ENCODE results near the gene SLC43A2.
"Not testable (repeated sequence)": the region's sequence is repeated elsewhere in the genome, so short reads cannot be mapped to it uniquely, and the experiment has no call there.

Gene SLC43A2

DNA sequence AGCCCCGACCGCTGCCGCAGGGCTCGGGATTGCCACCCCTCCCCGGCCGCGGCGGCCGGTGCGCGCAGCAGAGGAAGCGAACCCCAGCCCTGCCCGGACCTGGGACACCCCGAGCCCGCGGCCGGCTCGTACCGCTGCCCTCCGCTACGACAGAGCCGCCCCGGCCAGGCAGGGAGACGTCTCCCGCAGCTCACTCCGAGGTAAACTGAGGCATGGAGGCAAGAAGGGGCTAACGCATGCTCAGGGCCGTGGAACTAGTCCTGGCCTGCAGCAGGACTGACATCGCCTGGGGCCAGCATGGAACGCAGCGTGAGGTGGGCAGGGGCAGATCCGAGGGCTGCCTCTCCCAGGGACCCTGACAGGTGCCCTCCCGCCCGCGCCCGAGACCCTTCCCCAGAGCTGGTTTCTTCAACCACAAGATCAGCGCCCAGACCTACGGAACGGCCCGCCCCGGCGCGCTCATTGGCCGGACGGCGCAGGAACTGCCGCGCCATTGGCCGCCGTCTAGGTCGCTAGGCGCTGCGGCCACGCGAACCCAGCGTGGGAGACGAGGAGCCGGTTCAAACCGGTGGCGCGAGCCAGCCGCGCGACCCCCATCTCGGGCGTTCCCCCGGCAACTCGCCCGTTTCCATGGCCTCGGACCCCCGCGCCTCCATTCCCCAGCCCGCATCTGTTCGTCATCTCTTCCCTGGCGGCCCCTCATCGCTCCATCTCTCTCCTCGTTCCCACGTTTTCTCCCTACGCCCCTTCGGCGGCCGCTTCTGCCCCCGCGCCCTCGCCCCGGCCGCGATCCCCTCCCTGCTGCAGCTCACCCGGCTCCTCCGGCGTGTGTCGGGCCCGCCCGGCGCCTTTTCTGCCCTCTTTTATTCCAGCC, at the start of gene SLC43A2:
SLC43A2 (minus strand) TSS at position 853 of the 874 bp plus-strand sequence. CDS start 960 bp downstream, outside the sequence.
- Histone ChIP-seq H3K4me3 (ENCODE audit: low read length) (peak within 1 kb of the TSS; percentile 92), H3K9me3 (ENCODE audit: control insufficient read depth, low read length) (no peaks in the 10 kb centered on the region), H3K27me3 (replicated peaks; ENCODE audit: control insufficient read depth, insufficient read depth, low read length) (no peaks in the 10 kb centered on the region), H3K4me1 (ENCODE audit: control insufficient read depth, insufficient read depth, low read length) (peaks cover 32% of the 10 kb centered on the region), H3K9ac (ENCODE audit: low read length) (peak within 1 kb of the TSS; percentile 90), H3K36me3 (ENCODE audit: control insufficient read depth, insufficient read depth, low read length, severe bottlenecking) (no peaks in the 10 kb centered on the region)
- peak; percentile 91 for DNase-seq (ENCODE audit: low read depth)

DNA sequence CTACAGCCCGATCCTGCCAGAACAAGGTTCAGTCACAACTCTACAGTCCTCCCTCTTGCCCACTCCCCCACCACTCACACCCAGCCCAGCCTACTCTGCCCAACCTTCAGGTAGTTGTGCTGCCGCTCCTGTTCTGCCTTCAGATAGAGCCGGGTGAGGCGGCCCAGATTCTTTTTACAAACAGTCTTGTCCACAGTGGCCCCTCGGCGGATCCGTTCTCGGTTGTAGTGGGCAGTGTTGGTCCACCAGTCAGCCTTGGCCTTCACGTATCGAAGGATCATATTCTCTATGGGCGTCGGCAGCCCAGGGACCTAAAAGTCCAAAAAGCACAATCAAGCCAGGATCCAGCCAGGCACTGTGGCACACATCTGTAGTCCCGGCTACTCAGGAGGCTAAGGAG, 47.8 kb upstream of the SLC43A2 start:
- Histone ChIP-seq H3K4me1 (ENCODE audit: control insufficient read depth, insufficient read depth, low read length) (no peaks in the 10 kb centered on the region), H3K27me3 (replicated peaks; ENCODE audit: control insufficient read depth, insufficient read depth, low read length) (no peaks in the 10 kb centered on the region), H3K36me3 (ENCODE audit: control insufficient read depth, insufficient read depth, low read length, severe bottlenecking) (peaks cover 97% of the 10 kb centered on the region), H3K9ac (ENCODE audit: low read length) (no peak overlapping the region), H3K9me3 (ENCODE audit: control insufficient read depth, low read length) (no peaks in the 10 kb centered on the region), H3K4me3 (ENCODE audit: low read length) (no peak overlapping the region)
- DNase-seq (ENCODE audit: low read depth): no peak

DNA sequence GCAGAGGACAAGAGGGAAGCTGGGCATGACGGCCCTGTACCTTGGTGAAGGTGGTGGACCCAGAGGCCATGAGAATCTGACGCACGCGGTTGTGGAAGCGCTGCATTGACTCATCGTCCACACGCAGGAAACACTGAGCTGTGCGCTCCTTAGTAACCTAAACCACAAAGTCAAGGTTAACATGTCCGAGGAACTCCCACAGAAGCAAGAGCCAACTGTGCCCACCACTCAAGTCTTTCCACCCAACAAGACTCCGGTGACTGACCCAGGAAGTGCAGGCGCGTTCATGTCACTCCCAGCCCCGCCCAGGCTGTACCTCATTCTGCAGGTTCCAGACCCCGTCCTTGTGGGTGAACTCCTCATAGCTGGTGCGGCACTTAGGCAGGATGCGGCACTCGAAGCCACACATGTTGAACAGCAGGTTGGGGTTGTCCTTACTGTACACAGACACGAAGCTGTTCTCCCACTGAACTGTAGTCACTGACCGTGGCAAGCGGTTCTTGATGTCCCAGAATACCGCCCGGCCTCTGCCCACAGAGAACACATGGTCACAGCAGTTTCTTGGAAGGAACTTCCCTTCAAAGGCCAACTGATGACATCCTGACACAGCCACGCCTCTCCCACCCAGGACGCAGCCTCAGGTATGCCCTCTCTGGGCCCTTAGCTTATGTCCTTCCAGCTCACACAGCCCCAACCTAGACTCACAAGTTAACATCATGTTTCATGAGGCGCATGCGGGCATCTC, 44.6 kb upstream of the SLC43A2 start:
- Histone ChIP-seq H3K9me3 (ENCODE audit: control insufficient read depth, low read length) (no peaks in the 10 kb centered on the region), H3K9ac (ENCODE audit: low read length) (no peak overlapping the region), H3K4me1 (ENCODE audit: control insufficient read depth, insufficient read depth, low read length) (peaks cover 18% of the 10 kb centered on the region), H3K4me3 (ENCODE audit: low read length) (no peak overlapping the region), H3K36me3 (ENCODE audit: control insufficient read depth, insufficient read depth, low read length, severe bottlenecking) (peaks cover 87% of the 10 kb centered on the region), H3K27me3 (replicated peaks; ENCODE audit: control insufficient read depth, insufficient read depth, low read length) (no peaks in the 10 kb centered on the region)
- DNase-seq (ENCODE audit: low read depth): no peak

DNA sequence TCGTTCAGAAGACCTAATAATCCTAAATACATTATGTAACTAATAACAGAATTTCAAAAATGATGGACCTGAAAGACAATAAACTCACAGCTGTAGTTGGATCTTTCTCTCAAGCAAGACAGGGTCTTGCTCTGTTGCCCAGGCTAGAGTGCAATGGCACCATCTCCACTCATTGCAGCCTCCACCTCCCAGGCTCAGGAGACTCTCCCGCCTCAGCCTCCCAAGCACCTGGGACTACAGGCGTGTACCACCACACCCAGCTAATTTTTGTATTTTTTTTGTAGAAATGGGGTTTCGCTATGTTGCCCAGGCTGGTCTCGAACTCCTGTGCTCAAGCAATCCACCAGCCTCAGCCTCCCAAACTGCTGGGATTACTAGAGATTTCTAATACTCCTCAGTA, 35.3 kb upstream of the SLC43A2 start:
- not testable (repeated sequence) for H3K9ac ChIP-seq (ENCODE audit: low read length); DNase-seq (ENCODE audit: low read depth); H3K4me3 ChIP-seq (ENCODE audit: low read length); H3K27me3 ChIP-seq (replicated peaks; ENCODE audit: control insufficient read depth, insufficient read depth, low read length); H3K9me3 ChIP-seq (ENCODE audit: control insufficient read depth, low read length)
- Histone ChIP-seq H3K36me3 (ENCODE audit: control insufficient read depth, insufficient read depth, low read length, severe bottlenecking) (peaks cover 75% of the 10 kb centered on the region), H3K4me1 (ENCODE audit: control insufficient read depth, insufficient read depth, low read length) (peaks cover 27% of the 10 kb centered on the region)

DNA sequence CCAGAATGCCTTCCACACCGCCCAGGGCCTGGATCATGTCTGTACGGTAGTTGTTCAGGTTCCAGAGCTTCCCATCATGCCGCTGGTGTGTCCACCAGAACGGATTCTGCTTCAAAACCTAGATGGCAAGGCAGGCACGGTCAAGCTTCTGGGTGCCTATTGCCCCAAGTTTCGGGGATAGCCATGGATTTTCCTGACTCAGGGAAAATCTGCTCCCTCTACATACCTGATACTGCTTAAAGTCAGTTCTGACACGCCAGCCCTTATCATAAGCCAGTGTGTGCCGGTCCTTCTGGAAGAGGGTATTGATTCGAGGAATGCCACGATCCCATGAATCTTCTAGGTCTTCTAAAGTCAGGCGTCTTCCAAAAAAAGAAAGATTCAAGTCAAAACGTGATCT, 32.4 kb upstream of the SLC43A2 start:
- Histone ChIP-seq H3K9ac (ENCODE audit: low read length) (no peak overlapping the region), H3K36me3 (ENCODE audit: control insufficient read depth, insufficient read depth, low read length, severe bottlenecking) (peaks cover 89% of the 10 kb centered on the region), H3K4me3 (ENCODE audit: low read length) (no peak overlapping the region), H3K27me3 (replicated peaks; ENCODE audit: control insufficient read depth, insufficient read depth, low read length) (no peaks in the 10 kb centered on the region), H3K9me3 (ENCODE audit: control insufficient read depth, low read length) (no peaks in the 10 kb centered on the region), H3K4me1 (ENCODE audit: control insufficient read depth, insufficient read depth, low read length) (peaks cover under 1% of the 10 kb centered on the region)
- no peak for DNase-seq (ENCODE audit: low read depth)

DNA sequence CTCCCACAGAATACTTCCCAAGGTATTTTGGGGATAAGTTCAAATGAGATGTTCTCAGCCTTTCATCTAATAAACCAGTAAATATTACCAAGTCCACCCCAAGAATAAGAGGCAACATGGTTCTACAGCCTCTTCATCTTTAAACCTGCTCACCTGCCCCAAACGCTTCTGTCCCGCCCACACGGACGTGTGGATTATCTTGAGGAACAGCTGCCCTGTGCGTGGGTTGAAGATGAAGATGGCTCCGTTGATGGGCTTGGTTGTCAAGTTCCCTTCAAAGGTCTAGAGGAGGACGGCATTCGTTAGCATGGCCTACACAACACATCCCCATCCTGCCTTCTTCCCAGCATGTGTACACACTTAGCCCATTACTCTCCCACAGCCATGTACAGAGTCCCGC, 29.5 kb upstream of the SLC43A2 start:
- H3K36me3 ChIP-seq (ENCODE audit: control insufficient read depth, insufficient read depth, low read length, severe bottlenecking): peaks cover 89% of the 10 kb centered on the region

DNA sequence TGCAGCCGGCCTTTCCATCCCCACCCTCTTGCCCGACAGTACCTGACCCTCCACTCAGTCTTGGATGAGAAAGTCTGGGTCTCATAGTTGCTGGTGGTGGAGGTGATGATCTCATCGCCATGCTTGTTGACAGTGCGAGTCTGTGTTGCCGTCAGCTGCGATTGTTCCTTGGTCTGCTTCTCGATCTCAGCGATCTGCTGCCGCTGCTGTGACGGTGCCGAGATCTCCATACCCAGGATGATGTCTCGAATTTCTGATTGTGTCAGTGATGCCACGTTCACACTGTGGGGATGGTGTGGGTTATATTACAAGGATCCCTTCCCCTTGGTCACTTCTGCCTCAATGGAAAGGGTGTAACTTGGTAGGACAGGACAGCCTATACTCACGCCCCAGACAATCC, 25.1 kb upstream of the SLC43A2 start:
- no peak for DNase-seq (ENCODE audit: low read depth)
- no peaks in the 10 kb centered on the region for H3K9me3 ChIP-seq (ENCODE audit: control insufficient read depth, low read length)
- peaks cover 11% of the 10 kb centered on the region for H3K4me1 ChIP-seq (ENCODE audit: control insufficient read depth, insufficient read depth, low read length)
- H3K36me3 ChIP-seq (ENCODE audit: control insufficient read depth, insufficient read depth, low read length, severe bottlenecking): peaks cover 79% of the 10 kb centered on the region
- no peak overlapping the region for H3K4me3 ChIP-seq (ENCODE audit: low read length)
- H3K27me3 ChIP-seq (replicated peaks; ENCODE audit: control insufficient read depth, insufficient read depth, low read length): no peaks in the 10 kb centered on the region
- no peak overlapping the region for H3K9ac ChIP-seq (ENCODE audit: low read length)

More for the DNA sequence above, 29.5 kb upstream of the SLC43A2 start:
- Histone ChIP-seq H3K4me3 (ENCODE audit: low read length) (no peak overlapping the region), H3K27me3 (replicated peaks; ENCODE audit: control insufficient read depth, insufficient read depth, low read length) (no peaks in the 10 kb centered on the region), H3K9ac (ENCODE audit: low read length) (no peak overlapping the region), H3K9me3 (ENCODE audit: control insufficient read depth, low read length) (no peaks in the 10 kb centered on the region), H3K4me1 (ENCODE audit: control insufficient read depth, insufficient read depth, low read length) (no peaks in the 10 kb centered on the region)
- DNase-seq (ENCODE audit: low read depth): no peak

DNA sequence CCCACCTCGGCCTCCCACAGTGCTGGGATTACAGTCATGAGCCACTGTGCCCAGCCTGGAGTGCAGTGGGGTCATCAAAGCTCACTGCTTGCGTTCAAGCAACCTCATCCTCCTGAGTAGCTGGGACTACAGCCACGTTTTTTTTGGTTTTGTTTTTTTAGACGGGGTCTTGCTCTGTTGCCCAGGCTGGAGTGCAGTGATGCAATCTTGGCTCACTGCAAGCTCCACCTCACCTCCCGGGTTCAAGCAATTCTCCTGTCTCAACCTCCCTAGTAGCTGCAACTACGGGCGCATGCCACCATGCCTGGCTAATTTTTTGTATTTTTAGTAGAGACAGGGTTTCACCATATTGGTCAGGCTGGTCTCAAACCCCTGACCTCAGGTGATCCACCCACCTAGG, 24.2 kb upstream of the SLC43A2 start:
- peaks cover 70% of the 10 kb centered on the region for H3K36me3 ChIP-seq (ENCODE audit: control insufficient read depth, insufficient read depth, low read length, severe bottlenecking)
- not testable (repeated sequence) for H3K4me3 ChIP-seq (ENCODE audit: low read length); H3K27me3 ChIP-seq (replicated peaks; ENCODE audit: control insufficient read depth, insufficient read depth, low read length); H3K9me3 ChIP-seq (ENCODE audit: control insufficient read depth, low read length); DNase-seq (ENCODE audit: low read depth); H3K9ac ChIP-seq (ENCODE audit: low read length)
- H3K4me1 ChIP-seq (ENCODE audit: control insufficient read depth, insufficient read depth, low read length): peaks cover 18% of the 10 kb centered on the region

DNA sequence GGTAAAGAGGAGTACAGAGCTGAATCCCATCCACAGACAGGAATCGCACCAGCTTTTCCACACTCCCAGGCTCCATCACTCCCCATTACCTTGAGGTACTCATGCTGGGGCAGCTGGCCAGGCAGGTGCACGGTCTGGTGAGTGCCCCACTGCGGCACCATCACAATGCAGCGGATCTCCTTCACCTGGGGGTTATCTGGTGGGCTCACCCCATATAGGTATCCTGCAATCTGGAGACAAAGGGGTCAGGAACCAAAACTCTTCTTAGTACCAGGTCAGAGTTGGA, 22.9 kb upstream of the SLC43A2 start:
- Histone ChIP-seq H3K4me1 (ENCODE audit: control insufficient read depth, insufficient read depth, low read length) (peaks cover 23% of the 10 kb centered on the region), H3K4me3 (ENCODE audit: low read length) (no peak overlapping the region), H3K36me3 (ENCODE audit: control insufficient read depth, insufficient read depth, low read length, severe bottlenecking) (peaks cover 68% of the 10 kb centered on the region), H3K27me3 (replicated peaks; ENCODE audit: control insufficient read depth, insufficient read depth, low read length) (no peaks in the 10 kb centered on the region), H3K9ac (ENCODE audit: low read length) (no peak overlapping the region), H3K9me3 (ENCODE audit: control insufficient read depth, low read length) (no peaks in the 10 kb centered on the region)
- no peak for DNase-seq (ENCODE audit: low read depth)

DNA sequence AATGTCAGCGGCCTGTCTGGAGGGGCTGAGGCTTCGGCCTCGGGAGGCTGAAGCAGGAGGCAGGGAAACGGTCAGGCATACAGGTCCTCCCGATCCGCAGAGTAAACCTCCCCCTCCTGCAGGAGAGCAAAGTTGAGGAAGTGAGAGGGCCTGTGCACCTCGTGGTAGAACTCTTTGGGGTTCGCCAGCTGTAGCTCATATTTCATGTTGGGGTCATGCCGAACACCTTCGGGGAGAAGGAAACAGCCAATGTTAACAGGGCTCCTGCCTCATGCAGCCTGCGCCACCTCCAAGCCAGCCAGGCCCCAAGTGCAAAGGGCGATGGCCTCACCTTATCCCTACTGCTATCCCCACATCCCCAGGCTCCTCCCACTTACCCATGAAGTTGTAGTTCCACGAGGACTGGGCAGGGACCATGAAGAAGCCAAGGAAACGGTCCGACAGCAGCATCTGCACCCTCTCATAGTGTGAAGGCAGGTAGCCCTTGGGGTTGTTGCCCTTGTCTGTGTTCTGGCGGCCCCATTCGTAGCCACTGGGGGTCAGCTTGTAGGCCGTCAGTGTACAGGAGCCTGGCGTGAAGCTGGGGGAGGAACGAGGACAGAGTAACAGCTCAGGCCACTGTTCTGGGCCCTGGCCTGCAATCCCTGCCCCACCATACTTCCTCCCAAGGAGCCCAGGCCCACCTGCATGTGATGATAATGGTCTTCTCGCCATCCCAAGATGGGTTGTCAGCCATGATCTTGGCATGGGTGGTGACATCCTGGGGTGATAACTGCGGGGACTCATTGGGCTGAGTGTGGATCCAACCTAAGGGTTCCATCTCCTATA, 22.3 kb upstream of the SLC43A2 start:
- Histone ChIP-seq H3K36me3 (ENCODE audit: control insufficient read depth, insufficient read depth, low read length, severe bottlenecking) (peaks cover 68% of the 10 kb centered on the region), H3K4me1 (ENCODE audit: control insufficient read depth, insufficient read depth, low read length) (peaks cover 23% of the 10 kb centered on the region), H3K27me3 (replicated peaks; ENCODE audit: control insufficient read depth, insufficient read depth, low read length) (no peaks in the 10 kb centered on the region), H3K9me3 (ENCODE audit: control insufficient read depth, low read length) (no peaks in the 10 kb centered on the region), H3K4me3 (ENCODE audit: low read length) (no peak overlapping the region), H3K9ac (ENCODE audit: low read length) (peak overlapping the region; percentile 91)
- no peak for DNase-seq (ENCODE audit: low read depth)
